ENCODE data around the gene COX6B2. TPM values are rescaled to one million over a fixed set of nuclear protein-coding genes. Genes with fewer than 3 reads are reported as not detected.

Gene COX6B2
- total RNA-seq, 3 donors from 2014 or later, result 16.6 to 30.0 (median 17.2) TPM

- ATAC-seq, result no peak
- H3K36me3 ChIP-seq (ENCODE audit: low read depth), result no peaks in the 10 kb centered on the region
- no peaks in the 10 kb centered on the region for H3K4me1 ChIP-seq (ENCODE audit: low read depth)
- TF ChIP-seq, protein P1, sequence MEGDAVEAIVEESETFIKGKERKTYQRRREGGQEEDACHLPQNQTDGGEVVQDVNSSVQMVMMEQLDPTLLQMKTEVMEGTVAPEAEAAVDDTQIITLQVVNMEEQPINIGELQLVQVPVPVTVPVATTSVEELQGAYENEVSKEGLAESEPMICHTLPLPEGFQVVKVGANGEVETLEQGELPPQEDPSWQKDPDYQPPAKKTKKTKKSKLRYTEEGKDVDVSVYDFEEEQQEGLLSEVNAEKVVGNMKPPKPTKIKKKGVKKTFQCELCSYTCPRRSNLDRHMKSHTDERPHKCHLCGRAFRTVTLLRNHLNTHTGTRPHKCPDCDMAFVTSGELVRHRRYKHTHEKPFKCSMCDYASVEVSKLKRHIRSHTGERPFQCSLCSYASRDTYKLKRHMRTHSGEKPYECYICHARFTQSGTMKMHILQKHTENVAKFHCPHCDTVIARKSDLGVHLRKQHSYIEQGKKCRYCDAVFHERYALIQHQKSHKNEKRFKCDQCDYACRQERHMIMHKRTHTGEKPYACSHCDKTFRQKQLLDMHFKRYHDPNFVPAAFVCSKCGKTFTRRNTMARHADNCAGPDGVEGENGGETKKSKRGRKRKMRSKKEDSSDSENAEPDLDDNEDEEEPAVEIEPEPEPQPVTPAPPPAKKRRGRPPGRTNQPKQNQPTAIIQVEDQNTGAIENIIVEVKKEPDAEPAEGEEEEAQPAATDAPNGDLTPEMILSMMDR (IDR thresholded peaks at IDR 0.05), result no peak
- no peak within 1 kb of the TSS for H3K4me3 ChIP-seq
- peak in 1 of 3 donors; percentile 44 for DNase-seq
- no peaks in the 10 kb centered on the region for H3K9me3 ChIP-seq
- intact Hi-C loops (cut with DNase I, micrococcal nuclease), result no loop called here
These were observed 8.6 kb upstream of the COX6B2 start, which contains the start of gene GARIN5B for GRCh38 chr19:55362990-55363716. GARIN5B (minus strand) TSS chr19:55363260; CDS start chr19:55363066, 194 bp downstream.

GRCh38 chr19:55362174-55362989 lies 7.9 kb upstream of the COX6B2 start:
- no peaks in the 10 kb centered on the region for H3K9me3 ChIP-seq
- ATAC-seq, result no peak

DNA sequence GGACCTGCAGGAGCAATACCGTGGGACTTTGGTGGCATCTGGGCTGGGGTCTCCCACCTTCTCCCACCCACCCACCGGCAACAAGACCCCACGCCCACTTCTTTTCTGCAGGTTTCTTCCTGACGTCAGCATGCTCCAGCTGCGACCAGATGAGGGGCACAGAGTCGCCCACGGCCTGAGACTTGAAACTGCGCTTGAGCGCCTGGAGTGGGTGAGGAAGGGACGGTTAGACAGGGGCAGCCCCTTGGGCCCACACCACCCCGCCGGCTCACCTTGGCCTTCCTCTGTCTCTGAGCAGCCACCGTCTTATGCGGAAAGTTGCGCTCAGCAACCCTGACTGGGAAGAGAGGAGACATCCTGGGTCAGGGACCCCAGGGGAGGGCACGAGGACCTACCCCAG lies 6.4 kb upstream of the COX6B2 start:
- TF ChIP-seq, protein P1 (IDR thresholded peaks at IDR 0.05), result no peak
- Histone ChIP-seq H3K9me3 (no peaks in the 10 kb centered on the region), H3K4me1 (ENCODE audit: low read depth) (no peaks in the 10 kb centered on the region), H3K4me3 (no peak overlapping the region), H3K36me3 (ENCODE audit: low read depth) (no peaks in the 10 kb centered on the region)
- peak in 1 of 3 donors; percentile 45 for DNase-seq
- intact Hi-C loops (cut with DNase I, micrococcal nuclease), result no loop called here
- no peak for ATAC-seq

More at GRCh38 chr19:55362174-55362989, 7.9 kb upstream of the COX6B2 start:
- Histone ChIP-seq H3K4me1 (ENCODE audit: low read depth) (no peaks in the 10 kb centered on the region), H3K36me3 (ENCODE audit: low read depth) (no peaks in the 10 kb centered on the region), H3K4me3 (no peak overlapping the region)
- DNase-seq, result peak in 1 of 3 donors; percentile 42
- TF ChIP-seq, protein P1 (IDR thresholded peaks at IDR 0.05), result no peak
- intact Hi-C loops (cut with DNase I, micrococcal nuclease), result no loop called here

- intact Hi-C loops (cut with DNase I, micrococcal nuclease), result no loop called here
- Histone ChIP-seq H3K4me1 (ENCODE audit: low read depth) (peaks cover 7% of the 10 kb centered on the region), H3K36me3 (ENCODE audit: low read depth) (no peaks in the 10 kb centered on the region), H3K9me3 (no peaks in the 10 kb centered on the region), H3K4me3 (no peak overlapping the region)
- TF ChIP-seq, protein P1 (IDR thresholded peaks at IDR 0.05), result no peak
- ATAC-seq (no peak), DNase-seq (peak in 1 of 3 donors; percentile 40)
These were observed 4.7 kb upstream of the COX6B2 start for GRCh38 chr19:55358943-55359908.

- Histone ChIP-seq H3K36me3 (ENCODE audit: low read depth) (no peaks in the 10 kb centered on the region), H3K4me1 (ENCODE audit: low read depth) (peaks cover 12% of the 10 kb centered on the region), H3K9me3 (no peaks in the 10 kb centered on the region), H3K4me3 (no peak overlapping the region)
- ATAC-seq (no peak), DNase-seq (peak in 1 of 3 donors; percentile 48)
- TF ChIP-seq, protein P1 (IDR thresholded peaks at IDR 0.05), result no peak
- intact Hi-C loops (cut with DNase I, micrococcal nuclease), result no loop called here
These were observed 4.0 kb upstream of the COX6B2 start for GRCh38 chr19:55358493-55358892.

Measured in mucosa of descending colon (tissue), 3 donors.